ENCODE measurements around the gene NPHP1. TPM values are rescaled to one million over a fixed set of nuclear protein-coding genes. Genes with fewer than 3 reads are reported as not detected.

Gene NPHP1
- total RNA-seq, 2 experiments from 2014 or later: 1.3 to 1.4 TPM

GRCh38 chr2:110121592-110121991, 83.2 kb downstream of the NPHP1 start:
- no peaks in the 10 kb centered on the region for H3K36me3 Mint-ChIP-seq (ENCODE audit: low read depth)
- ATAC-seq: no peak
- no peaks in the 10 kb centered on the region for H3K9me3 Mint-ChIP-seq
- ChIA-PET CTCF (interaction anchor here (1.0 kb wide), 1 partner anchor 36 kb away, joined by 3 read pairs; no protein-coding TSS in a partner anchor), POLR2A (no interaction called here)
- H3K4me1 Mint-ChIP-seq (ENCODE audit: low read depth): no peaks in the 10 kb centered on the region
- H3K27ac Mint-ChIP-seq: no peak overlapping the region
- no peak for DNase-seq
- TF ChIP-seq CTCF (IDR thresholded peaks at IDR 0.05): no peak
- H3K4me3 Mint-ChIP-seq: no peak overlapping the region
- H3K27me3 Mint-ChIP-seq: peaks cover 14% of the 10 kb centered on the region
- intact Hi-C loops (cut with micrococcal nuclease): no loop called here

GRCh38 chr2:110121052-110121334, 83.8 kb downstream of the NPHP1 start:
- H3K9me3 Mint-ChIP-seq: no peaks in the 10 kb centered on the region
- DNase-seq (no peak), ATAC-seq (no peak)
- POLR2A ChIA-PET: no interaction called here
- no peak overlapping the region for H3K4me3 Mint-ChIP-seq
- no peaks in the 10 kb centered on the region for H3K4me1 Mint-ChIP-seq (ENCODE audit: low read depth)
- intact Hi-C loops (cut with micrococcal nuclease): no loop called here
- CTCF ChIA-PET: no interaction called here
- no peak overlapping the region for H3K27ac Mint-ChIP-seq
- H3K27me3 Mint-ChIP-seq: peaks cover 19% of the 10 kb centered on the region
- H3K36me3 Mint-ChIP-seq (ENCODE audit: low read depth): no peaks in the 10 kb centered on the region
- TF ChIP-seq CTCF (IDR thresholded peaks at IDR 0.05): no peak

GRCh38 chr2:110120171-110121051, 84.4 kb downstream of the NPHP1 start:
- peaks cover 25% of the 10 kb centered on the region for H3K27me3 Mint-ChIP-seq
- no peaks in the 10 kb centered on the region for H3K4me1 Mint-ChIP-seq (ENCODE audit: low read depth)
- ChIA-PET CTCF (no interaction called here), POLR2A (no interaction called here)
- H3K4me3 Mint-ChIP-seq: no peak overlapping the region
- DNase-seq (no peak), ATAC-seq (no peak)
- TF ChIP-seq CTCF (IDR thresholded peaks at IDR 0.05): no peak
- H3K27ac Mint-ChIP-seq: no peak overlapping the region
- H3K9me3 Mint-ChIP-seq: no peaks in the 10 kb centered on the region
- intact Hi-C loops (cut with micrococcal nuclease): no loop called here
- no peaks in the 10 kb centered on the region for H3K36me3 Mint-ChIP-seq (ENCODE audit: low read depth)

DNA sequence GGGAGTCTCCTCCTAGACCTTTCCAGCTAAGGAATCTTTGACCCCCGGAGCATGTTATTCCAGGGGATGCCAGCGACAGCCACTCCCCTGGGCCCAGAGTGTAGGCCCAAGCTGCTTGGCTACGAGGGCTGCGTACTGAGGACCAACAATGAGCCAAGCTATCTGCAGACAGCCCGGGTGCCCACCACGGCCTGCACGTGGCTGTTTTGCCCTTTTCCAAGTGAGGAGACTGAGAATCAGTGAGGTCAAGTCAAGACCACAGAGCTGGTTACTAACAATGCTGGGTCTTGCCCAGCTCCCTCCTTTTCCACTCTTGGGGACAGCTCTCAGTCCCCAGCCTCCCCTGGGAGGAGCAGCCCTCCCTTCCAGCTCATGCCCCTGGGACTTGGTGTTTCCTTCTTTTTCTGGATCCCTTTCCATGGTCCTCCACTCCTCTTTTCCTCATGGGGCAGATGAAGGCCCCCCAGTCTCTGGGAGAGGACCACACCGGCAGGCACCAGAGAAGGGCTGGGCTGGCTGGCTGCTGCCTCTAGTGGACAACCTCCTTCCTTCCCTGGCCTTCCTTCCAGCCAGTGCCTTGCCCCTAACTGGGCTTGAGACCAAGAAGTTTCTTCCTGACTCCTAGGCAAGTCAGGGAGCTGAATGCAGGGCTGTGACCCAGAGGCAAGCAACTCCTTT, 88.6 kb downstream of the NPHP1 start:
- Mint-ChIP-seq H3K4me3 (no peak overlapping the region), H3K27ac (no peak overlapping the region), H3K27me3 (peaks cover 47% of the 10 kb centered on the region), H3K4me1 (ENCODE audit: low read depth) (no peaks in the 10 kb centered on the region), H3K9me3 (peaks cover 2% of the 10 kb centered on the region), H3K36me3 (ENCODE audit: low read depth) (no peaks in the 10 kb centered on the region)
- DNase-seq (no peak), ATAC-seq (no peak)
- CTCF ChIA-PET: interaction anchor here (0.7 to 0.9 kb wide), 3 partner anchors 9 to 41 kb away, joined by 3 to 4 read pairs (median 3); no protein-coding TSS in a partner anchor
- intact Hi-C loops (cut with micrococcal nuclease): no loop called here
- POLR2A ChIA-PET: no interaction called here
- no peak for TF ChIP-seq CTCF (IDR thresholded peaks at IDR 0.05)

Data from activated CD8-positive, alpha-beta T cell treated with anti-CD3 and anti-CD28 coated beads for 36 hours (primary cell).